ENCODE data around the gene IWS1.
"Not testable (repeated sequence)": the region's sequence is repeated elsewhere in the genome, so short reads cannot be mapped to it uniquely, and the experiment has no call there.

Gene IWS1

DNA sequence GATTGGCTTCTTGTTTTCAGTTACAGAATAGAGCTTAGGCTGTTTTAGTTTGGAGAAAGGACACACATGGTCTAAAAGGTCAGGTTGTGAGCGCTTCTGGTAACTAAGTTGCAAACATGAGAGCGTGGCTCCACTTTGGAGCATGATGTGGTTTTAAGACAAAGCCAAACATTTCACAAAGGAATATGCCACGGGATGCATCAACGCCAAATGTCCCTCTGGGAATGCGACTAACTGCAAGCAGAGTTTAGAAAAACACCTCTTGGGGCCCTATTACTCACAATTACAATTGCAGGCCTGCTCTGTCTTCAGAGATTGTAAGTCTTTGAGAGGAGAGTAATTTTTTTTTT lies 34.6 kb upstream of the IWS1 start:
- FAIRE-seq (no peak), DNase-seq (ENCODE audit: low spot score) (no peak)

GRCh38 chr2:127560201-127560930 lies 34.1 kb upstream of the IWS1 start:
- FAIRE-seq (no peak), DNase-seq (ENCODE audit: low spot score) (no peak)

DNA sequence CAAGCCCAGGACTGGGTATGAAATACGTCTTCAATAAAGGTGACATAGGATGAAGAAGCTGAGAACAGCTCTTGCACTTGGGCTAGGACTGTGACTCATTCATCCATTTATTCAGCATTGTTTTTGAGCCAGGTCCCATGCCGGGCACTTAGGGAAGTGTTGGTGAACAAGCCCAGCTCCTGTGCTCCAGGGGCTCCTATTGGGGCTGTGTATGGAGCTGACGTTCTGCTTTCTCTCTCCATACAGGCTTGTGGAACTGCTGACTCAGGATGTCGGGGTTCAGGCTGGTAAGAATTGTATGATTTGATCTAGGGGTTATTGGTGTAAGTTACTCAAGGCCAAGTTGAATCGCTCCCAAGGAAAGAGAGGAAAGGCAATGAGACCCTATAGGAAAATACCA lies 33.2 kb upstream of the IWS1 start:
- DNase-seq (ENCODE audit: low spot score) (no peak), FAIRE-seq (no peak)

GRCh38 chr2:127558911-127559310 lies 32.6 kb upstream of the IWS1 start:
- FAIRE-seq (no peak), DNase-seq (ENCODE audit: low spot score) (no peak)

- no peak for DNase-seq (ENCODE audit: low spot score)
- no peak for FAIRE-seq
These were observed 26.6 kb upstream of the IWS1 start for GRCh38 chr2:127552846-127553245.

DNA sequence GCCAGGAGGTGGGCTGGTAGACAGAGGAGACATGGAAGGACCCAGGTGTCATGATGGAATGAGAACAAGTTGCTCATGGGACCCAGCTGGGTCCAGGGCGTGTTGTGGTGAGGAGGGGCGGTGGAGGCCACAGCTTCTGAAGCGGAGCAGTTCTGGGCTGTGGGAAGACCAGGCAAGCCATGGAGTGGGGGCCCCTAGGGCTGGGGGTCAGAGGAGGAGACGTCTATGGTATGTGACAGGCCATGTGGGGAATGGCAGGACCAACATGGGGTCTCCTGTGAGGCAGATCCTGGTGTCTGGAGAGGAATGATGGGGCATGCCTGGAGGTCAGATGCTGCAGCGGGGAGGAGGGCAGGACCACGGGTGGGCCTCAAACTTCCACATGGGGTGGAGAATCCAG lies 26.0 kb upstream of the IWS1 start:
- DNase-seq (ENCODE audit: low spot score) (no peak), FAIRE-seq (no peak)

GRCh38 chr2:127551221-127551930 lies 25.1 kb upstream of the IWS1 start:
- DNase-seq (ENCODE audit: low spot score) (no peak), FAIRE-seq (no peak)

DNA sequence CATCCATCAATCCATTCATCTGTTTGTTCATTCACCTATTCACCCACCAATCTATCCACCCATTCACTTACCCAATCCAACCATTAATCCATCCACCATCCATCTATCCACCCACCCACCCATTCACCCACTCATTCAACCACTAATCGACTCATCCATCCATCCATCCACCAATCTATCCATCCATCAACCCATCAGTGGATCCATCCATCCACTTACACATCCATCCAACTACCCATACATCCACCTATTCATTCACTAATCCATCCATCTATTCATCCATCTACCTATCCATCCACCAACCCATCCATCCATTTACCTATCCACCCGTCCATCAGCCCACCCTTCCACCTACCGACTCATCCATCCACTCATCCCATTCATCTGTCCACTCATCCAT lies 20.5 kb upstream of the IWS1 start:
- FAIRE-seq = no peak

GRCh38 chr2:127545796-127546195 lies 19.5 kb upstream of the IWS1 start:
- FAIRE-seq = no peak
- no peak for DNase-seq (ENCODE audit: low spot score)

More for the DNA sequence above, 20.5 kb upstream of the IWS1 start:
- DNase-seq (ENCODE audit: low spot score) = no peak

GRCh38 chr2:127545189-127545588 lies 18.9 kb upstream of the IWS1 start:
- DNase-seq (ENCODE audit: low spot score) (no peak), FAIRE-seq (no peak)

DNA sequence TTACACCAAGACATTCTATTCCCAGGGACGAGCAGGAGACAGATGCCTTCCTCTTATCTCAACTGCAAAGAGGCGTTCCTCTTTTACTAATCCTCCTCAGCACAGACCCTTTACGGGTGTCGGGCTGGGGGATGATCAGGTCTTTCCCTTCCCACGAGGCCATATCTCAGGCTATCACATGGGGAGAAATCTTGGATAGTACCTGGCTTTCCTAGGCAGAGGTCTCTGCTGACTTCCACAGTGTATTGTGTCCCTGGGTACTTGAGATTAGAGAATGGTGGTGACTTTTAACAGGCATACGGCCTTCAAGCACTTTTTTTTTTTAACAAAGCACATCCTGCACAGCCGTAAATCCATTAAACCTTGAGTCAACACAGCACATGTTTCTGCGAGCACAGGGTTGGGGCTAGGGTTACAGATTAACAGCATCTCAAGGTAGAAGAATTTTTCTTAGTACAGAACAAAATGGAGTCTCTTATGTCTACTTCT lies 16.8 kb upstream of the IWS1 start:
- not testable (repeated sequence) for DNase-seq (ENCODE audit: low spot score)

DNA sequence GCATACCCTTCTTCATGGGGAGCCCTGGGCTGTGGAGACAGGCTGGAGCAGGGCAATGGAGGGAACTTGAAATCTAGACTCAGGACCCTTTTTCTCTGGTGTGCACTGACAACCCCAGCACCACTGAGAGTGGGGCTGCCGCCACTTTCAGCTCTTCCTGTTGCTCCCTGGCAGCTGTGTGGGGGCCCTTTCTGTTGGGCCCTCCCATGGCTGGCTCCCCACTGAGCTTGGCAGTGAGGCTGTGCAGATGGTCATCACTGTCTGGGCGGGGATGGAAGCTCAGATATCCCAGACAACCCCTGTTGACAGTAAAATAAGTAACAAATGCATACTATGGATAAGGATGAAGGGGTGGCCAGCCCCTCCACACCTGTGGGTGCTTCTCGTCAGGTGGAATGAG lies 15.9 kb upstream of the IWS1 start:
- DNase-seq (ENCODE audit: low spot score) (no peak), FAIRE-seq (no peak)

More for the DNA sequence above, 16.8 kb upstream of the IWS1 start:
- FAIRE-seq = not testable (repeated sequence)

DNA sequence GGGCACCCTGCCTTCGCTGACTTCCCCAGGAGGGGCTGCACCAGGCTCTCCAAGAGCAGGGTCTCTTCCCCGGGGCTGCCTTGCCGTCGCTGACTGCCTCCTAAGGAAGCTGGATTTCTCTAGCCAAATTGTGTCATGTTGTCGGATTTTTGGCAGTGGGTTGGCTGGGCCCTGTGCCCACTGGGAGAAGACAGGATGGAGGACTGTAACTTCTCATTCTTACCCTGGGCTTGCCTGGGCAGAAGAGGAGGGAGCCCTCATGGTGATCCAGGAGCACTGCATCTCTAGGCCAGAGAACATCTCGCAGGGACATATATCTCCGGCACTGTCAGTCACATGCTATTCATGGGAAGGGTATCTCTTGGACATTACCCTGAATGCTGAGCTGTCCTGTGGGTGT lies 15.5 kb upstream of the IWS1 start:
- FAIRE-seq = no peak
- DNase-seq (ENCODE audit: low spot score) = no peak

GRCh38 chr2:127537644-127538043 lies 11.4 kb upstream of the IWS1 start:
- no peak for FAIRE-seq

DNA sequence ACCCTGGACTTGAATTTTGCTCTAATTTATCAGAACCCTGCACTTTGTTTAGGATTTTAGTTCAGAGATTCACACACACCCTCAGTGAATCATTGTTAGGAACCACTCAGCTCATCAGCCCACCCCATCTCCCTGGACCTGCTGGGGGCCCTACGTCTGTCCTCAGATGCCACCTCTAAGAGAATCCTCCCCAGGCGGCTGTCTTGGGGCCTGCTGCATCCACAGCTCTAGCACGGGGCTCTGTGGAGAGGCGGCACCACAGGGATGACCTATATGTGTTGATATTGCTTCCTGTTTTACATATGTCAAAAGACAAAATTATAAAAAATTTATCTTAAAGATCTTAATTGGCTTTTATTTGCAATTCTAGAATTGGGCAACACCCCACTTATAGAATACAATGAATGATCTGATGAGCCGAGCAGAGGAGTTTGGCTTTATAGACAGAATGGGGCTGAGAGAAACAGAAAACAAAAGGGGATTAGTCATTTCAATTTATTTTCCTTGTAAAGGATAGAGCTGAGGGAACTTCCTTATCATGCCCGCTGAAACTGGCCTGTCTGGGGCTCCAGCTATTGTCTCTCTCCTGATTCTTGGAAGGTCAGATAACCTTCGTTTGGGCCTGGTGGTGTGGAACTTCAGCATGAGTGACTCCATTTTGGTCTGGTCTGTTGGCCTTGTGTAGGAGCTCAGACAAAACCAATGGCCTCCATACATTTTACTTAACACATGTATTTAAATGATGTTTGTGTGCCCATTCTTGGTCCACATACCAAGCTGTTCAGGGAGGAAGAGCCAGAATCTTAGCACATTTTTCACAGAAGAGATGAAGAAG lies 10.6 kb upstream of the IWS1 start:
- FAIRE-seq = no peak

More at GRCh38 chr2:127537644-127538043, 11.4 kb upstream of the IWS1 start:
- no peak for DNase-seq (ENCODE audit: low spot score)

DNA sequence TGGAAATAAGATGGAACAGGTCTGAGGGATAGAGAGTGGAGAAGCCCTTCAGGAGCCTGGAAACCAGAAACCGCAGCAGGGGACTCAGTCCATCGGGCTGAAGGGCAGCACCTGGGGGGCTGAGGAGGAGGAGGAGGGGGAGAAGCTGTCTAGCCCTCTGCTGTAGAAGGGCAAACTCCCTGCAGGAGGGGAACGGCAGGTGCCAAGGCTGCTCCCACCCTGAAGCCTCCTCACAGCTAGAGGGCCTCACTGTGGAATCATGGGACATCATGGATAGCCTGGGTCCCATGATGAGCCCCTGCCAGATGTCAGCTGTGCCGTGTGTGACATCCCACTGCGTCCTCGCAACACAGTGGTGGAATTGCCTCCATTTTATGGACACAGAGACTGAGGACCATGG lies 9.6 kb upstream of the IWS1 start:
- no peak for FAIRE-seq
- no peak for DNase-seq (ENCODE audit: low spot score)

More for the DNA sequence above, 10.6 kb upstream of the IWS1 start:
- no peak for DNase-seq (ENCODE audit: low spot score)

DNA sequence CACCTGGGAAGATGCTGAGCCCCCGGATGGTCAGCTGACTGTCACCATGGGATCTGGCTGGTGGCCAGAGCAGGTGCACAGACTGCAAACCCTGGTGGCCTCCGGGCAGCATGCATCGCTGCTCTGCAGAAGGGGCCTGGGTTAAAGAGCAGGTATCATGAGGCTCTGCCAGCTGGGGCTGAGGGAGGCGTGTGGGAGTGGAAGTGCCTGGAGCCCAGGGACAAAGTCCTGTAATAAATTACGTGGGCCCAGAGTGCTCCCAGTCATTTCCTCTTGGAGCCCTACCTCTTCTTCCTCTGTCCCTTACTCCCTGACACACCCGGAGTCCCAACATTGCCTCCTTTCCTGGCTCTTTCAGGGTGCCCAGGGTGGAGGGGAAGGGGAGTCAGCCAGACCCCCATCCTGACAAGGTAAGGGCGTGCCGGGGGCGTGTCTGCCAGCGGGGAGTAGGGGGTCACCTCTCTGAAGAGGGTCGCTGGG lies 9.2 kb upstream of the IWS1 start, which contains the start of gene MYO7B:
Gene MYO7B (plus strand): TSS at position 262 of the 480 bp plus-strand sequence. CDS start 24,040 bp downstream, outside the sequence.
- FAIRE-seq = no peak
- DNase-seq (ENCODE audit: low spot score) = no peak

DNA sequence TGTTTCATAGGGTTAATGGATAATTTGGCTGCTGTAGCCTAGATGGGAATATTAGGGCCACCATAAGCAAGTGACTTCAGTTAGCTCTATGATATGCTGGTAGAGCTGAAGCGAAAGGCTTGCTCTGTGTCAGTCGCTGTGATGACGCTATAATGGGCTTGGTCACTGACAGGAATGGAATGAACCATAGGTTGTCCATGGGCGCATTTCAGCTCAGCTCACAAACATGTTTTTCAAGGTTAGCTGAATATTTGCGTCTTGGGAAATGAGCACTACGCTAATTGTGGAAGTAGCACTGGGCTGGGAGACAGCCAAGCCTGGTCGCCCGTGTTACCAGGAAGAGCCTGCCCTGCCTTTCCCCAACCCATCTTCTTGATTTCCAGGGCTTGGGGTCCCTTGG lies 6.0 kb upstream of the IWS1 start:
- DNase-seq (ENCODE audit: low spot score) (no peak), FAIRE-seq (no peak)

DNA sequence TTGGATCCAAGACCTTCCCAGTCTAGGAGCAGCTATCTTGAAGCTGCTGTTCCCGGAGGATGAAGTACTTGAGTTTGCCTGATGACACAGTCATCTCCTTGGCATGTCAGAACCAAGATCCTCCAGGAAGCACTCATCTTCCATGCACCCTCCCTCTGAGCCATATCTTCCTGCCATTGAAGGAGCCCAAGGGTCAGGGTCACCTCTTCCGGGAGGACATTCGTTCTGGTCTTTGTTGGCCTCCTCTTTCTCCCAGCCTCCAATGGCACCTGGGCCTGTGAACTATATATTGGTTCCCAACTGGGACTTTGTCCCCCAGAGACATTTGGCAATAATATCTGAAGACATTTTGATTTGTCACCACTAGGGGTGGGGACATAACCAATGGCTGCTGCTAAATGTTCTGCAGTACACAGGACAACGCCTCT lies 4.9 kb upstream of the IWS1 start:
- FAIRE-seq (no peak), DNase-seq (ENCODE audit: low spot score) (no peak)

- DNase-seq (ENCODE audit: low spot score) (no peak), FAIRE-seq (no peak)
These were observed 4.2 kb upstream of the IWS1 start for GRCh38 chr2:127530245-127531140.

DNA sequence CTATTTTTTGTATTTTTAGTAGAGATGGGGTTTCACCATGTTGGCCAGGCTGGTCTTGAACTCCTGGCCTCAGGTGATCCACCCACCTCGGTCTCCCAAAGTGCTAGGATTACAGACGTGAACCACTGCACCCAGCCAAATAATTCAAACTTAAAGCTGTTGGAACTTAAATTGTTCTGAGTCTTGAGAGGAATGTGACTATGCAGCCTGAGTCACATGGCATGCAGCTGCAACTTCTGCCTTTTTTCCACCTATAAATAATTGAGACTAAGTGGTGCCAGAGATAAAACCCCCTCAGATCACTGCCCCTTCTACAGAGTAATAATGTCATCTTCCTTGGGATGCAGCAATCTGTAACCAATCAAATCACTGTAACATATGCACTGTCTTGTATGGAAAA lies 3.1 kb upstream of the IWS1 start:
- FAIRE-seq; DNase-seq (ENCODE audit: low spot score): not testable (repeated sequence)

Measured in urothelium cell line (cell line).